Right lobe of liver (tissue), 6 donors: ENCODE measurements around the gene SCN8A. TPM values are rescaled to one million over a fixed set of nuclear protein-coding genes. Genes with fewer than 3 reads are reported as not detected.

Source experiments
- ATAC-seq, 4 donors: fragments of 200-7000 bp; cut with Tn5 transposase; one replicate each; pipeline ENCODE4 v1.9.1; 2020; ENCODE audit warnings: mild to moderate bottlenecking in 4 of 4, moderate library complexity in 4 of 4
- DNase-seq, 3 donors: peaks; one replicate each; pipeline ENCODE4 v3.0.0-alpha.2; 2020
- H3K27ac ChIP-seq, 3 donors: fragments of 200-600 bp; one replicate each; pipeline ENCODE4 v1.8.0; 2022
- H3K27me3 ChIP-seq, 2 donors: fragments of 200-600 bp; one replicate each; pipeline ENCODE4 v1.8.0; 2022
- H3K36me3 ChIP-seq, 4 donors: fragments of 200-600 bp; sonication (generic) in 1 of 4; one replicate each; pipeline versions ENCODE4 v1.5.1 to v1.8.0; 2017 to 2022; ENCODE audit warnings: control low read depth in 1 of 4
- H3K4me1 ChIP-seq, 4 donors: fragments of 200-600 bp; sonication (generic) in 1 of 4; one replicate each; pipeline versions ENCODE4 v1.5.1 to v1.8.0; 2017 to 2022; ENCODE audit warnings: control low read depth in 1 of 4
- H3K4me3 ChIP-seq, 3 donors: fragments of 200-600 bp; one replicate each; pipeline ENCODE4 v1.8.0; 2022
- H3K9me3 ChIP-seq, 4 donors: fragments of 200-600 bp; sonication (generic) in 1 of 4; one replicate each; pipeline versions ENCODE4 v1.5.1 to v1.8.0; 2017 to 2022; ENCODE audit warnings: control low read depth in 1 of 4
- POLR2A ChIP-seq: fragments of 450-650 bp; IDR thresholded peaks from one replicate; pipeline ENCODE4 v1.6.1; 2017; ENCODE audit warnings: antibody characterized with exemption, mild to moderate bottlenecking
- WGBS: methylation state at CpG from one replicate; pipeline ENCODE4 v1.1.6; 2018; ENCODE audit warnings: low coverage, low lambda C conversion rate; ENCODE audit not compliant: insufficient coverage; ENCODE audit errors: missing lambda C conversion rate; 5-methylcytosine and 5-hydroxymethylcytosine counted together
- intact Hi-C, 2 donors: fragments of 100-400 bp; cut with DNase I; formaldehyde crosslinking; loops; one replicate each; pipeline versions ENCODE4 v1.11.2 to v1.14.1; 2022
- total RNA-seq, 6 experiments: library from RNA; depleted of rRNA in 2 of 6; stranded (reverse); fragments of >200 nt in 2 of 6; fragmentation: NEBNext Ultra II Directional in 3 of 6; extraction: Animal tissue kit (Norgen Biotek cat#: 25700) in 3 of 6; gene quantifications; one replicate each; pipeline versions ENCODE4 v1.1.0 to v1.2.4, GENCODE V29; 2016 to 2023
- TF ChIP-seq, protein P1 (sequence below), 4 donors: fragments of 200-600 bp in 3 of 4; fragments of 450-650 bp in 1 of 4; IDR thresholded peaks; one replicate each; pipeline versions ENCODE4 v1.5.1 to v1.8.0; 2016 to 2022; ENCODE audit warnings: antibody characterized with exemption in 4 of 4, mild to moderate bottlenecking in 2 of 4
- donor health status: DM: no; HTN: yes; CAD: no.
- donor health status: DM: no; HTN: no; CAD: no.
- donor health status: DM: no; HTN: no; CAD: no.
- donor health status: DM: no; HTN: yes; CAD: no.
- donor health status: DM: no; HTN: yes; CAD: no.

Gene SCN8A
- total RNA-seq, 6 experiments from 2014 or later: 1.7 to 5.6 (median 3.7) TPM

DNA sequence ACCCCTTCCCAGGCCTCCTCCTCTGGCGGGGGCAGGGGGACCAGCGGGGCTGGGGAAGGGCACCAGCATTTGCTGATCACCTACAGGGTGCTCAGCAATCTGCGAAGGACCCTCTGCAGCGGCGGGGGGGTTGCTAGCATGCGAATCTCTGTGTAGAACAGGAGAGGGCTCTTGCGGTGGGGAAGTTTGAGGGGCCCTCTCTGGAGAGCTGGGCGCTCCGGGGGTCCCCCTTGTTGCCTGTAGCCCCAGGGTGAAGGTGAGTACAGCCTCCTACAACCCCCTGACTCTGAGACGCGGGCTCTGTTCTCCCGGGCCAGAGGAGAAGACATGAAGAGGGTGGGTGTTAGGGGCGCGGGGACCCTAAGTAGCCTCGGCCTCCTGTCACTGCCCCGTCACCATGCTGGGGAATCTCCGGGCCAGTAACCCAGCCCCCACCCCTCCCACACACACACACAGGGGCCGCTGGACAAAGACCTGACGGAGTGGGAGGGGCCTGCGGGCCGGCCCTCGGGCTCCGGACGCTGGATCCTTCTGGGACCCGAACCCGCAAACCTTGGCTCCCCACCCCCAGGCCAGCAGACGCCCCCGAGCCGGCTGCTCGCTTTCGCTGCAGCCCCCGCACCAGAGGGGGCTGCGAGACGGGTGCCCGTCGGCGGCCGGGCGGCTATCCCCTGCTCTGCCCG, 256.8 kb downstream of the SCN8A start:
- WGBS: 0% methylated on average over 7 of the region's 40 CpGs
- Histone ChIP-seq H3K9me3 (no peaks in the 10 kb centered on the region), H3K27me3 (peaks cover 0 to 10% of the 10 kb centered on the region in 2 donors), H3K27ac (peak overlapping the region in 1 of 3 donors; percentile 54), H3K4me1 (peaks cover 0 to 11% (median 5%) of the 10 kb centered on the region in 4 donors), H3K4me3 (peak overlapping the region; percentile 29 to 60 (median 52)), H3K36me3 (no peaks in the 10 kb centered on the region)
- TF ChIP-seq, protein P1, sequence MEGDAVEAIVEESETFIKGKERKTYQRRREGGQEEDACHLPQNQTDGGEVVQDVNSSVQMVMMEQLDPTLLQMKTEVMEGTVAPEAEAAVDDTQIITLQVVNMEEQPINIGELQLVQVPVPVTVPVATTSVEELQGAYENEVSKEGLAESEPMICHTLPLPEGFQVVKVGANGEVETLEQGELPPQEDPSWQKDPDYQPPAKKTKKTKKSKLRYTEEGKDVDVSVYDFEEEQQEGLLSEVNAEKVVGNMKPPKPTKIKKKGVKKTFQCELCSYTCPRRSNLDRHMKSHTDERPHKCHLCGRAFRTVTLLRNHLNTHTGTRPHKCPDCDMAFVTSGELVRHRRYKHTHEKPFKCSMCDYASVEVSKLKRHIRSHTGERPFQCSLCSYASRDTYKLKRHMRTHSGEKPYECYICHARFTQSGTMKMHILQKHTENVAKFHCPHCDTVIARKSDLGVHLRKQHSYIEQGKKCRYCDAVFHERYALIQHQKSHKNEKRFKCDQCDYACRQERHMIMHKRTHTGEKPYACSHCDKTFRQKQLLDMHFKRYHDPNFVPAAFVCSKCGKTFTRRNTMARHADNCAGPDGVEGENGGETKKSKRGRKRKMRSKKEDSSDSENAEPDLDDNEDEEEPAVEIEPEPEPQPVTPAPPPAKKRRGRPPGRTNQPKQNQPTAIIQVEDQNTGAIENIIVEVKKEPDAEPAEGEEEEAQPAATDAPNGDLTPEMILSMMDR (IDR thresholded peaks at IDR 0.05): no peak
- TF ChIP-seq POLR2A: no peak
- intact Hi-C loops: no loop called here
- DNase-seq (peak in 1 of 3 donors; percentile 73), ATAC-seq (peak; percentile 51 to 68 (median 58))

DNA sequence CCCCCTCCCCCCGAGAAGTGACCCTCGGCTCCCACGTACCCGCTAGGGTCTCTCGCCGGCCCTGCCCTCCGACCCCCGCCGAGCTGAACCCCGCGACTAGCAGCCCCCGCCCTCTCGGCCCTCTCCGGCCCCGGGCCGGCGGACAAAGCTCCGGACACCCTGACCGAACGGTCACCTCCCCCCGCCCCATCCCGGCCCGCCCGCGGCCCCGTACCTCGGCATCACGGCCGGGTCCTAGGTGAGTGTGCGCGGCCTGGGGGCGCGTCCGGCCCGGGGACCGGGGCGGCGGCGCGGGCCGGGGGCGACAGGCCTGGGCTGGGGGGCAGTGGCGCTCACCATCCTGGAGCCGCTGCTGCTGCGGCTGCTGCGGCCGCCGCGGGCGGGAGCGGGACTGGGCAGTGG, 257.3 kb downstream of the SCN8A start, which contains the start of gene FIGNL2:
FIGNL2 (minus strand) TSS at position 393 of the 402 bp plus-strand sequence. CDS start 26,305 bp downstream, outside the sequence.
- H3K36me3 ChIP-seq: no peaks in the 10 kb centered on the region
- peak; percentile 2 to 9 (median 4) for ATAC-seq
- H3K4me3 ChIP-seq: peak within 1 kb of the TSS; percentile 29 to 60 (median 54)
- H3K4me1 ChIP-seq: peaks cover 0 to 11% (median 5%) of the 10 kb centered on the region in 4 donors
- intact Hi-C loops: no loop called here
- WGBS: 2% methylated on average over 39 of the region's 51 CpGs
- peak in 1 of 3 donors; percentile 49 for DNase-seq
- H3K27me3 ChIP-seq: peaks cover 0 to 10% of the 10 kb centered on the region in 2 donors
- TF ChIP-seq, protein P1 (IDR thresholded peaks at IDR 0.05): no peak
- TF ChIP-seq POLR2A: no peak
- H3K9me3 ChIP-seq: no peaks in the 10 kb centered on the region
- H3K27ac ChIP-seq: peak within 1 kb of the TSS in 1 of 3 donors; percentile 57

DNA sequence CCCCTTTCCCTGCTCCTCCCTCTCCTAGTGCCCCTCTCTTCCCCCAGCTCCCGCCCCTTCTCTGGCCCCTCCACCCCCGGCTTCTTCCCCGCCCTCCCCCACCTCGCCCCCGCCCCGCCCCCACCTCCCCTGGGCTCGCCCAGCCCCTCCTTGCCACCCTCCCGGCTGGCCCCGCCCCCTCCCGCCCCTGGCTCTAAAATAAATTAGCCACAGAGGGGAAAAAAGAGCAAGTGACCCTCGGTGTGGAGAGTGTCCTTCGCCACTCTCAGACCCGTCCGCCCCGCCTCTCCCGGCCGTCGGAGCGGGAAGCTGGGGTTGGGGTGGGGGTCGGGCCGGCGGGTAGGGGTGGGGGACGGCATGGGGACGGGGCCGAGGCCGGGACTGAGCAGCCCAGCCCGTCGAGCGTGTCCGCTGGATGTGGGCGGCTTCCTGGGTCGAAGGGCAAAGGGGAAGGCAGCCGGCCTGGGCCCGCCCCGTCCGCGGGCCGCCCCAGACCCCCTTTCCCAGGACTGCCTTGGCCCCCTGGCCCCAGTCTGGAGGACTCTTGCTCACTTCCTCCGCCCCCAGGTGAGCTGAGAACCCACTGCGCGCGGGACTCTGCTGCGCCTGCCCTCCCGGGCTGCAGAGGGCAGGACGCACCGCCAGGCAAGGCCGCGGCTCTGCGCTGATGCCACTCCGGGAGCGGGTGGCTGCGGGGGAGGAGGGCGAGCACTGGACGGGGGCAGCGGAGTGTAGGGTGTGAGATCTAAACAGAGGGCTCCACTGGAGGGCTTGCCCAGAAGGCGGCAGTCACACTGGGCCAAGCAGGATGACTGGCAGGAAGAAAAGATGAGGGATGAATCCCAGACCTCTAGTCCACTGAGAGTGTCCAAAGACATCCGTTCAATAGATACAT, 258.1 kb downstream of the SCN8A start:
- WGBS: 8% methylated on average over 17 of the region's 57 CpGs
- H3K9me3 ChIP-seq: no peaks in the 10 kb centered on the region
- TF ChIP-seq POLR2A: peak; percentile 42
- TF ChIP-seq, protein P1 (IDR thresholded peaks at IDR 0.05): peak in 2 of 4 donors; percentile 16 to 22
- peak in 2 of 3 donors; percentile 65 to 82 for DNase-seq
- H3K27me3 ChIP-seq: peaks cover 0 to 10% of the 10 kb centered on the region in 2 donors
- peak; percentile 39 to 80 (median 70) for ATAC-seq
- peaks cover 0 to 11% (median 5%) of the 10 kb centered on the region in 4 donors for H3K4me1 ChIP-seq
- intact Hi-C loops: no loop called here
- no peaks in the 10 kb centered on the region for H3K36me3 ChIP-seq
- H3K27ac ChIP-seq: peak overlapping the region in 1 of 3 donors; percentile 57
- H3K4me3 ChIP-seq: peak overlapping the region; percentile 29 to 60 (median 54)

DNA sequence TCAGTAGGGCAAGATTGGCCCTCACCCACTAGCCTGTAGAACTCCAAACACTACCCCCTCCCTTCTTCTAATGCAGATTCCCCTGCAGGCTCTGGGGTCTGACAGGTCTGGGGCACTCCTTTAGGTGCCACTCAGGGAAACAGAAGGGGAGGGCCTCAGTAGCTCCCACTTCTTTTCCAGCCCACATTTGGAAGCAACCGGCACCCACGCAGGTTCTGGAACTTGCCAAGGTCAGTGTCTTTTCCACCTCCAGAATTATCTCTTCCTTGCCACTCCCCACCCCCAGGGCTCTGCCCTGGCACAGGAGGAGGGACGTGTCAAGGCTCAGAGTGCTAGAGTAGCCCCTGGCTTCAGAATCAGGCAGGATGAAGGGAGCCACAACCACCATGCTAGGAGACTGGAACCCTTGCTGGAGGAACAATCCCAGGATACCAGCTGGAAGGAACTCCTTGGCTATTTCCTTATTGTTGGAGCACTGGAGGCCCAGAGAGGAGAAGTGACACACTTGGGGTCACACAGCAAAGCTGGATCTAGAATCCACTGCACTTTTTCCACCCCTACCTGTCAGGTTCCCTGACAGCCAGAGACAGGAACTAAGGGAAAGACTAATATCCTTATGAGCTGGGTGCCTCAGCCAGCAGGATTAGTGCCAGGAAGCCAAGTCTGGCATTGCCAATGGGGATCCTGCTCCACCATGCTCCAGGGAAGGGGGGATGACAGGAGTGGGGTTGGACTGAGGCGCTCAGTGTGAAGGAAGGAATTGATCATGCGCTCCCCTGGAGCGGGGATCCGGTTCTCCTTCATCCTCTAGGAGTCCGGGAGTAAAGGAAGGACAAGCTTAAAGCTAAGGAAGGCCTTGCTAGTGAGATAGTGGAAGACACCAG, 259.3 kb downstream of the SCN8A start:
- H3K27ac ChIP-seq: no peak overlapping the region

More for the DNA sequence above, 259.3 kb downstream of the SCN8A start:
- Histone ChIP-seq H3K4me3 (peak overlapping the region in 1 of 3 donors; percentile 51), H3K27me3 (peaks cover 0 to 10% of the 10 kb centered on the region in 2 donors), H3K4me1 (peaks cover 0 to 11% (median 5%) of the 10 kb centered on the region in 4 donors), H3K36me3 (no peaks in the 10 kb centered on the region), H3K9me3 (no peaks in the 10 kb centered on the region)
- WGBS: 79% methylated on average over 8 of the region's 8 CpGs
- intact Hi-C loops: no loop called here
- no peak for TF ChIP-seq POLR2A
- TF ChIP-seq, protein P1 (IDR thresholded peaks at IDR 0.05): no peak
- no peak for DNase-seq
- no peak for ATAC-seq
